HG02763 (cell line): ENCODE data around the gene CLSTN2.

Source experiments
- ATAC-seq: cut with Tn5 transposase; IDR thresholded peaks from one replicate; pipeline ENCODE4 v1.9.1; 2021; ENCODE audit warnings: mild to moderate bottlenecking, moderate library complexity; ENCODE audit not compliant: unreplicated experiment

The CLSTN2 gene

GRCh38 chr3:140050396-140050795 lies 115.4 kb downstream of the CLSTN2 start:
- ATAC-seq: no peak

- ATAC-seq: no peak
These were observed 116.3 kb downstream of the CLSTN2 start for GRCh38 chr3:140051019-140051957.

- no peak for ATAC-seq
These were observed 118.1 kb downstream of the CLSTN2 start for GRCh38 chr3:140052771-140053702.

- no peak for ATAC-seq
These were observed 118.8 kb downstream of the CLSTN2 start for GRCh38 chr3:140053794-140054193.

- ATAC-seq: no peak
These were observed 120.3 kb downstream of the CLSTN2 start for GRCh38 chr3:140055092-140055791.

GRCh38 chr3:140056047-140056446 lies 121.1 kb downstream of the CLSTN2 start:
- ATAC-seq: no peak

GRCh38 chr3:140061211-140061610 lies 126.2 kb downstream of the CLSTN2 start:
- no peak for ATAC-seq

- no peak for ATAC-seq
These were observed 127.5 kb downstream of the CLSTN2 start for GRCh38 chr3:140062461-140062860.

- no peak for ATAC-seq
These were observed 132.5 kb downstream of the CLSTN2 start for GRCh38 chr3:140067487-140067886.

GRCh38 chr3:140068494-140069017 lies 133.6 kb downstream of the CLSTN2 start:
- ATAC-seq: no peak

GRCh38 chr3:140073278-140074045 lies 138.5 kb downstream of the CLSTN2 start:
- no peak for ATAC-seq

- no peak for ATAC-seq
These were observed 141.6 kb downstream of the CLSTN2 start for GRCh38 chr3:140076552-140076951.

GRCh38 chr3:140077406-140077805 lies 142.4 kb downstream of the CLSTN2 start:
- ATAC-seq: no peak

GRCh38 chr3:140078343-140078742 lies 143.4 kb downstream of the CLSTN2 start:
- no peak for ATAC-seq

- no peak for ATAC-seq
These were observed 144.0 kb downstream of the CLSTN2 start for GRCh38 chr3:140078940-140079339.

- no peak for ATAC-seq
These were observed 146.9 kb downstream of the CLSTN2 start for GRCh38 chr3:140081887-140082286.

GRCh38 chr3:140085001-140085400 lies 150.0 kb downstream of the CLSTN2 start:
- no peak for ATAC-seq

GRCh38 chr3:140086642-140087041 lies 151.7 kb downstream of the CLSTN2 start:
- no peak for ATAC-seq

GRCh38 chr3:140088058-140088457 lies 153.1 kb downstream of the CLSTN2 start:
- ATAC-seq: no peak

GRCh38 chr3:140088513-140088912 lies 153.5 kb downstream of the CLSTN2 start:
- no peak for ATAC-seq
